Mucosa of gallbladder (tissue), 1 donor: ENCODE measurements around the gene GPER1. TPM values are rescaled to one million over a fixed set of nuclear protein-coding genes. Genes with fewer than 3 reads are reported as not detected.
A peak's percentile ranks its signal among the peaks of the same experiment; 100 is the strongest.

Experiments used
- DNase-seq: peaks from one replicate; pipeline ENCODE4 v3.0.0-alpha.2; 2020; ENCODE audit warnings: low spot score
- total RNA-seq: library from RNA; stranded (reverse); gene quantifications from one replicate; pipeline ENCODE4 v1.2.1, GENCODE V29; 2021
- donor health status: DM: no; HTN: no; CAD: no.

Gene GPER1
- total RNA-seq, 1 donor from 2014 or later: 4.7 TPM

- DNase-seq: no peak
These were observed 34.0 kb upstream of the GPER1 start for GRCh38 chr7:1053816-1054370.

- DNase-seq: no peak
These were observed 33.5 kb upstream of the GPER1 start for GRCh38 chr7:1054438-1054837.

- DNase-seq: no peak
These were observed 33.0 kb upstream of the GPER1 start for GRCh38 chr7:1054861-1055450.

- DNase-seq: no peak
These were observed 32.4 kb upstream of the GPER1 start for GRCh38 chr7:1055491-1055955.

- no peak for DNase-seq
These were observed 31.7 kb upstream of the GPER1 start for GRCh38 chr7:1055956-1056784.

GRCh38 chr7:1056785-1057410 lies 31.0 kb upstream of the GPER1 start:
- no peak for DNase-seq

GRCh38 chr7:1057416-1058291 lies 30.3 kb upstream of the GPER1 start:
- no peak for DNase-seq

- DNase-seq: no peak
These were observed 29.6 kb upstream of the GPER1 start for GRCh38 chr7:1058311-1058710.

GRCh38 chr7:1058821-1059199 lies 29.1 kb upstream of the GPER1 start:
- no peak for DNase-seq

- no peak for DNase-seq
These were observed 28.5 kb upstream of the GPER1 start for GRCh38 chr7:1059200-1060091.

- peak; percentile 70 for DNase-seq
These were observed 27.4 kb upstream of the GPER1 start for GRCh38 chr7:1060315-1061072.

- DNase-seq: no peak
These were observed 26.7 kb upstream of the GPER1 start for GRCh38 chr7:1061180-1061579.

GRCh38 chr7:1062296-1063294 lies 25.3 kb upstream of the GPER1 start:
- DNase-seq: no peak

GRCh38 chr7:1063361-1063760 lies 24.6 kb upstream of the GPER1 start:
- no peak for DNase-seq

GRCh38 chr7:1064581-1064980 lies 23.3 kb upstream of the GPER1 start:
- DNase-seq: no peak

GRCh38 chr7:1065263-1065584 lies 22.7 kb upstream of the GPER1 start:
- no peak for DNase-seq

- DNase-seq: peak; percentile 84
These were observed 22.2 kb upstream of the GPER1 start for GRCh38 chr7:1065585-1066241.

- DNase-seq: no peak
These were observed 21.7 kb upstream of the GPER1 start for GRCh38 chr7:1066242-1066588.
